H9 (cell line): Measurements from ENCODE around the gene OR11L1. TPM values are rescaled to one million over a fixed set of nuclear protein-coding genes. Genes with fewer than 3 reads are reported as not detected.

ENCODE experiments used
- DNase-seq: peaks from one replicate; pipeline ENCODE4 v3.0.0-alpha.2; 2017
- H2AFZ ChIP-seq: one replicate; pipeline ENCODE4 v1.6.1; 2013; ENCODE audit warnings: mild to moderate bottlenecking, low read length, control low read depth, moderate library complexity
- H2AK5ac ChIP-seq: 2 replicates; pipeline ENCODE4 v1.6.1; 2013; ENCODE audit warnings: low read length, control low read depth, mixed read lengths; ENCODE audit not compliant: insufficient read length
- H2BK120ac ChIP-seq: one replicate; pipeline ENCODE4 v1.6.1; 2013; ENCODE audit warnings: low read depth, mild to moderate bottlenecking, low read length, control low read depth, inconsistent platforms; ENCODE audit not compliant: poor library complexity, severe bottlenecking
- H2BK12ac ChIP-seq: 2 replicates; pipeline ENCODE4 v1.6.1; 2013; ENCODE audit warnings: low read length, control low read depth, mixed read lengths, low read depth; ENCODE audit not compliant: insufficient read length
- H2BK15ac ChIP-seq: 2 replicates; pipeline ENCODE4 v1.6.1; 2013; ENCODE audit warnings: low read depth, low read length, control low read depth
- H2BK20ac ChIP-seq: one replicate; pipeline ENCODE4 v1.6.1; 2013; ENCODE audit warnings: low read depth, mild to moderate bottlenecking, low read length, control low read depth, inconsistent platforms; ENCODE audit not compliant: poor library complexity, severe bottlenecking
- H2BK5ac ChIP-seq: 2 replicates; pipeline ENCODE4 v1.6.1; 2013; ENCODE audit warnings: low read length, control low read depth, mixed read lengths; ENCODE audit not compliant: insufficient read length
- H3K14ac ChIP-seq: 2 replicates; pipeline ENCODE4 v1.6.1; 2013; ENCODE audit warnings: low read length, control low read depth; ENCODE audit not compliant: insufficient read depth
- H3K18ac ChIP-seq: 2 replicates; pipeline ENCODE4 v1.6.1; 2013; ENCODE audit warnings: low read depth, mild to moderate bottlenecking, mixed read lengths, low read length, control low read depth; ENCODE audit not compliant: insufficient read length
- H3K23ac ChIP-seq: 2 replicates; pipeline ENCODE4 v1.6.1; 2013; ENCODE audit warnings: low read length, control low read depth, mixed read lengths, low read depth; ENCODE audit not compliant: insufficient read length
- H3K23me2 ChIP-seq: 2 replicates; pipeline ENCODE4 v1.6.1; 2013; ENCODE audit warnings: low read depth, mild to moderate bottlenecking, mixed read lengths, low read length, control low read depth; ENCODE audit not compliant: insufficient read length, poor library complexity, severe bottlenecking
- H3K27ac ChIP-seq: 2 replicates; pipeline ENCODE4 v1.5.1; 2013; ENCODE audit warnings: low read length, control low read depth, mixed read lengths, low read depth; ENCODE audit not compliant: insufficient read length
- H3K27me3 ChIP-seq: 2 replicates; pipeline ENCODE4 v1.6.1; 2013; ENCODE audit warnings: low read length, control low read depth, inconsistent platforms; ENCODE audit not compliant: insufficient read depth
- H3K4ac ChIP-seq: 2 replicates; pipeline ENCODE4 v1.6.1; 2013; ENCODE audit warnings: low read depth, mild to moderate bottlenecking, control low read depth, inconsistent platforms, low read length, moderate library complexity
- H3K4me1 ChIP-seq: 2 replicates; pipeline ENCODE4 v1.6.1; 2013; ENCODE audit warnings: low read length, control low read depth, inconsistent platforms; ENCODE audit not compliant: insufficient read depth
- H3K4me2 ChIP-seq: 2 replicates; pipeline ENCODE4 v1.6.1; 2013; ENCODE audit warnings: low read length, control low read depth, mixed read lengths; ENCODE audit not compliant: insufficient read length, insufficient read depth
- H3K56ac ChIP-seq: 2 replicates; pipeline ENCODE4 v1.6.1; 2013; ENCODE audit warnings: low read depth, mild to moderate bottlenecking, mixed read lengths, low read length, control low read depth; ENCODE audit not compliant: insufficient read length
- H3K79me1 ChIP-seq: 2 replicates; pipeline ENCODE4 v1.6.1; 2013; ENCODE audit warnings: low read depth, mild to moderate bottlenecking, moderate library complexity, low read length, control low read depth, inconsistent platforms; ENCODE audit not compliant: insufficient read depth, poor library complexity, severe bottlenecking
- H3K79me2 ChIP-seq: 2 replicates; pipeline ENCODE4 v1.6.1; 2013; ENCODE audit warnings: low read length, control low read depth, inconsistent platforms; ENCODE audit not compliant: insufficient read depth
- H3K9ac ChIP-seq: 2 replicates; pipeline ENCODE4 v1.6.1; 2013; ENCODE audit warnings: low read length, control low read depth, mixed read lengths; ENCODE audit not compliant: insufficient read length; ENCODE audit errors: extremely low read depth
- H3K9me3 ChIP-seq: one replicate; pipeline ENCODE4 v1.6.1; 2013; ENCODE audit warnings: low read depth, low read length, inconsistent platforms; ENCODE audit not compliant: control insufficient read depth
- H3T11ph ChIP-seq: one replicate; pipeline ENCODE4 v1.6.1; 2013; ENCODE audit warnings: mild to moderate bottlenecking, low read length, control low read depth, inconsistent platforms
- H4K20me1 ChIP-seq: one replicate; pipeline ENCODE4 v1.6.1; 2013; ENCODE audit not compliant: control insufficient read depth, insufficient read length, insufficient read depth
- H4K5ac ChIP-seq: 2 replicates; pipeline ENCODE4 v1.6.1; 2013; ENCODE audit warnings: low read depth, mild to moderate bottlenecking, mixed read lengths, low read length, control low read depth; ENCODE audit not compliant: insufficient read length
- H4K8ac ChIP-seq: replicated peaks from 2 replicates; pipeline ENCODE4 v1.6.1; 2013; ENCODE audit warnings: low read length, control low read depth, mixed read lengths, low read depth; ENCODE audit not compliant: insufficient read length
- H4K91ac ChIP-seq: 2 replicates; pipeline ENCODE4 v1.6.1; 2013; ENCODE audit warnings: low read depth, mild to moderate bottlenecking, moderate library complexity, mixed read lengths, low read length, control low read depth; ENCODE audit not compliant: insufficient read length
- H3K27ac Mint-ChIP-seq, 3 experiments: 2 replicates in 2 of 3; 3 replicates in 1 of 3; pipeline ENCODE4 v1.8.0; 2020 to 2021; ENCODE audit warnings: mixed read lengths in 3 of 3, mild to moderate bottlenecking in 1 of 3, moderate library complexity in 1 of 3
- H3K27me3 Mint-ChIP-seq: 2 replicates; pipeline ENCODE4 v1.8.0; 2021; ENCODE audit warnings: low read depth, mild to moderate bottlenecking, moderate library complexity, mixed read lengths
- H3K36me3 Mint-ChIP-seq, 3 experiments: 2 replicates in 2 of 3; 3 replicates in 1 of 3; pipeline ENCODE4 v1.8.0; 2020 to 2021; ENCODE audit warnings: low read depth in 3 of 3, mixed read lengths in 3 of 3; ENCODE audit not compliant: insufficient read depth in 1 of 3
- H3K4me1 Mint-ChIP-seq, 2 experiments: 2 replicates each; pipeline ENCODE4 v1.8.0; 2020; ENCODE audit warnings: mixed read lengths in 2 of 2
- H3K4me3 Mint-ChIP-seq, 2 experiments: 2 replicates in 1 of 2; 3 replicates in 1 of 2; pipeline ENCODE4 v1.8.0; 2020 to 2021; ENCODE audit warnings: mild to moderate bottlenecking in 2 of 2, mixed read lengths in 2 of 2, moderate library complexity in 1 of 2
- H3K9me3 Mint-ChIP-seq, 2 experiments: 2 replicates in 1 of 2; 3 replicates in 1 of 2; pipeline ENCODE4 v1.8.0; 2020; ENCODE audit warnings: mild to moderate bottlenecking in 2 of 2, mixed read lengths in 2 of 2, moderate library complexity in 1 of 2
- WGBS: extraction: QIAGEN DNeasy Blood & Tissue Kit; methylation state at CpG from one replicate; pipeline ENCODE4 v1.1.7; 2013; ENCODE audit warnings: missing lambda C conversion rate, low lambda C conversion rate, mixed read lengths; ENCODE audit not compliant: insufficient read length; ENCODE audit errors: extremely low coverage; 5-methylcytosine and 5-hydroxymethylcytosine counted together
- total RNA-seq: library from RNA; stranded (reverse); gene quantifications from 2 replicates; pipeline ENCODE4 v1.2.1, GENCODE V29; 2021
- TF ChIP-seq, protein P1 (sequence below): fragments of 200-600 bp; sonication (generic); conservative IDR thresholded peaks from 3 replicates; pipeline ENCODE4 v1.8.0; 2021; ENCODE audit warnings: antibody characterized with exemption, mild to moderate bottlenecking

OR11L1 gene
- total RNA-seq, 1 experiment from 2014 or later: not detected

DNA sequence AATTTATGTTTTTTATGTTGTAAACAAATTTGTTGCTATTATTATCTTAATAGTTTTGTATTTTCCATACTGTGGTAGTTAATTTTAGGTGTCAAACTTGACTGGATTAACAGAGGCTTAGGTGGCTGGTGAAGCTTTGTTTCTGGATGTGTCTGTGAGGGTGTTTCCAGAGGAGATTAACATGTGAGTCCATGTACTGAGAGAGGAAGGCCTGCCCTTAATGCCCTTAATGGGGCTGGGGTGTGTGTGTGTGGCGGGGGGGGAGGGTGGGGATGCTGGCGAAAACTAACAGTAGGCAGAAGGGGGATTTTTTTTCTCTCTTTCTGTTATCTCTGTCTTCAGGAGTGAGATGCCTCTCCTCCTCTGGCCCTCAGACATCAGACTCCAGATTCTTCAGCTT lies 19.6 kb downstream of the OR11L1 start:
- Histone ChIP-seq H2BK20ac (no peak overlapping the region), H2BK120ac (no peak overlapping the region), H3K23me2 (no peaks in the 10 kb centered on the region), H3T11ph (no peak overlapping the region), H3K79me1 (no peaks in the 10 kb centered on the region), H3K4me2 (no peak overlapping the region), H4K20me1 (no peaks in the 10 kb centered on the region), H2BK15ac (no peak overlapping the region), H3K18ac (no peak overlapping the region), H3K9me3 (peaks cover 5% of the 10 kb centered on the region), H3K4me1 (no peaks in the 10 kb centered on the region), H3K9ac (no peak overlapping the region), H3K23ac (no peak overlapping the region), H2AFZ (no peak overlapping the region), H4K8ac (no peak overlapping the region), H2BK5ac (no peak overlapping the region), H4K5ac (no peak overlapping the region), H3K79me2 (no peaks in the 10 kb centered on the region), H4K91ac (no peak overlapping the region), H3K56ac (no peak overlapping the region), H3K27ac (no peak overlapping the region), H2AK5ac (no peak overlapping the region), H2BK12ac (no peak overlapping the region), H3K4ac (no peak overlapping the region), H3K14ac (no peak overlapping the region), H3K27me3 (no peaks in the 10 kb centered on the region)
- no peaks in the 10 kb centered on the region for H3K27me3 Mint-ChIP-seq
- WGBS: no CpG with 5 or more reads among the region's 2 CpGs
- peaks cover 15 to 23% of the 10 kb centered on the region in 2 experiments for H3K4me1 Mint-ChIP-seq
- DNase-seq: no peak
- H3K27ac Mint-ChIP-seq: no peak overlapping the region
- peaks cover 0 to 2% (median 1%) of the 10 kb centered on the region in 3 experiments; a peak in 2 of 7 replicates for H3K36me3 Mint-ChIP-seq
- TF ChIP-seq, protein P1, sequence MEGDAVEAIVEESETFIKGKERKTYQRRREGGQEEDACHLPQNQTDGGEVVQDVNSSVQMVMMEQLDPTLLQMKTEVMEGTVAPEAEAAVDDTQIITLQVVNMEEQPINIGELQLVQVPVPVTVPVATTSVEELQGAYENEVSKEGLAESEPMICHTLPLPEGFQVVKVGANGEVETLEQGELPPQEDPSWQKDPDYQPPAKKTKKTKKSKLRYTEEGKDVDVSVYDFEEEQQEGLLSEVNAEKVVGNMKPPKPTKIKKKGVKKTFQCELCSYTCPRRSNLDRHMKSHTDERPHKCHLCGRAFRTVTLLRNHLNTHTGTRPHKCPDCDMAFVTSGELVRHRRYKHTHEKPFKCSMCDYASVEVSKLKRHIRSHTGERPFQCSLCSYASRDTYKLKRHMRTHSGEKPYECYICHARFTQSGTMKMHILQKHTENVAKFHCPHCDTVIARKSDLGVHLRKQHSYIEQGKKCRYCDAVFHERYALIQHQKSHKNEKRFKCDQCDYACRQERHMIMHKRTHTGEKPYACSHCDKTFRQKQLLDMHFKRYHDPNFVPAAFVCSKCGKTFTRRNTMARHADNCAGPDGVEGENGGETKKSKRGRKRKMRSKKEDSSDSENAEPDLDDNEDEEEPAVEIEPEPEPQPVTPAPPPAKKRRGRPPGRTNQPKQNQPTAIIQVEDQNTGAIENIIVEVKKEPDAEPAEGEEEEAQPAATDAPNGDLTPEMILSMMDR: no peak
- peaks cover 30 to 45% of the 10 kb centered on the region in 2 experiments for H3K9me3 Mint-ChIP-seq
- no peak overlapping the region for H3K4me3 Mint-ChIP-seq
